HG03066 (cell line): Measurements from ENCODE around the gene AK2.
"Not testable (repeated sequence)": the region's sequence is repeated elsewhere in the genome, so short reads cannot be mapped to it uniquely, and the experiment has no call there.

Source experiments
- ATAC-seq: cut with Tn5 transposase; IDR thresholded peaks from one replicate; pipeline ENCODE4 v1.9.1; 2021; ENCODE audit warnings: low read depth; ENCODE audit not compliant: unreplicated experiment

The AK2 gene

DNA sequence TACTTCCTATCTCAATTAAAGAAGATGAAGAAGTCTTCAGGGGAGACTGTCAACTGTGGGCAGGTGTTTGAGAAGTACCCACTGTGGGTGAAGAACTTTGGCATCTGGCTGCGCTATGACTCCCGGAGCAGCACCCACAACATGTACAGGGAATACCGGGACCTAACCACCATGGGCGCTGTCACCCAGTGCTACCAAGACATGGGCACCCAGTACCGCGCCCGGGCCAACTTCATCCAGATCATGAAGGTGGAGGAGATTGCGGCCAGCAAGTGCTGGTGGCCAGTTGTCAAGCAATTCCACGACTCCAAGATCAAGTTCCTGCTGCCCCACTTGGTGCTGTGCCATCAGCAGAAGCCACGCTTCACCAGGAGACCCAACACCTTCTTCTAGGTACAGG is 56.6 kb downstream of the AK2 start:
- no peak for ATAC-seq

- ATAC-seq: no peak
These were observed 57.8 kb downstream of the AK2 start for GRCh38 chr1:32978854-32979253.

- no peak for ATAC-seq
These were observed 59.1 kb downstream of the AK2 start for GRCh38 chr1:32977546-32978087.

DNA sequence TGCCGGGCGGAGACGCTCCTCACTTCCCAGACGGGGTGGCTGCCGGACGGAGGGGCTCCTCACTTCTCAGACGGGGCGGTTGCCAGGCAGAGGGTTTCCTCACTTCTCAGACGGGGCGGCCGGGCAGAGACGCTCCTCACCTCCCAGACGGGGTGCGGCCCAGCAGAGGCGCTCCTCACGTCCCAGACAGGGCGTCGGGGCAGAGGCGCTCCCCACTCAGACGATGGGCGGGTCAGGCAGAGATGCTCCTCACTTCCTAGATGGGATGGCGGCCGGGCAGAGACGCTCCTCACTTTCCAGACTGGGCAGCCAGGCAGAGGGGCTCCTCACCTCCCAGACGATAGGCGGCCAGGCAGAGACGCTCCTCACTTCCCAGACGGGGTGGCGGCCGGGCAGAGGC is 61.6 kb downstream of the AK2 start:
- not testable (repeated sequence) for ATAC-seq

GRCh38 chr1:32973458-32973857 is 63.2 kb downstream of the AK2 start:
- ATAC-seq: not testable (repeated sequence)

DNA sequence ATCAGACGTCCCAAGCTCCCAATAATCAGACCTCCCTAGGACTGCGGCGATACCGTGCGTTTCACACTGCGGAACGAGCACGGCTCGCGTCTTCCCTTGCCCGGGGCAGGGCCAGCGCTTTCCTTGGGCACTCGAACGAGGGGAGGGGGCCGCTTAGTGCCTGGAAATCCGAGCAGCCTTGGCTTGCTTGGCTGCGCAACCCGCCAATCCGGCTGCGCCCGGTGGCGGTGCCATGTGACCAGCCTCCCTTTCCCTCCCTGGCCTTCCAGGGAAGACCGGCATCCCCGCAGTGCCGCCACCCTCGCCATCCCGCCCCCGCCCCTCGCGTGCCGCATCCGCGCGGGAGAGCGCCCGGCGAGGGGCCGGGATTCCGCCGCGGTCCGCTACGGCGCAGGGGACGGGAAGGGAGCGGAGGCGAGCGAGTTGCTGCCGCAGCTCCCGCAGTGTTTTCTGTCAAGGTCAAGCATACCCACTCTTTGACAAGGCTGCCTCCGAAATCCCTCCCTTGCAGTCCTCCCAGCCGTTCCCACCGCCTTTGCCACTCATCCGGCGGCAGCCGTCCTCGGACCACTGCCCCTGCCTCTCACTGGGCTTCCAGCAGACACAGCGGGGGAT is 63.8 kb downstream of the AK2 start:
- ATAC-seq: no peak

DNA sequence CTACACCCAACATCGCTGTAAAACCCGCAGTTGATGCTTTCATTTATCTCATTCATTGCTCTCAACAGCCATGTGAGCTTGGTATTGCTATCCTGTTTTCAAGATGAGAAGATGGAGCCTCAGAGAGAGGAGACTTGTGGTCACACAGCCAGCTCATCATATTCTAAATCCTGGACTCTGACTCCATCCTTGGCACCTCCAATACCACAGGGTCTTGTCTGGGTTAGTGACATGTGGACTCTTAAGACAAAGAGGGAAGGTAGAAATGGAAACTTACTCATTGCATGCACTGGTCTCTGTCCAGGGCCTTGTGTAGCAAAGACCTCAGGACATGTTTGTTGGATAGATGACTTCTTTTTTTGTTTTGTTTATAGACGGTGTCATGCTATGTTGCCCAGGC is 65.1 kb downstream of the AK2 start:
- ATAC-seq: no peak

DNA sequence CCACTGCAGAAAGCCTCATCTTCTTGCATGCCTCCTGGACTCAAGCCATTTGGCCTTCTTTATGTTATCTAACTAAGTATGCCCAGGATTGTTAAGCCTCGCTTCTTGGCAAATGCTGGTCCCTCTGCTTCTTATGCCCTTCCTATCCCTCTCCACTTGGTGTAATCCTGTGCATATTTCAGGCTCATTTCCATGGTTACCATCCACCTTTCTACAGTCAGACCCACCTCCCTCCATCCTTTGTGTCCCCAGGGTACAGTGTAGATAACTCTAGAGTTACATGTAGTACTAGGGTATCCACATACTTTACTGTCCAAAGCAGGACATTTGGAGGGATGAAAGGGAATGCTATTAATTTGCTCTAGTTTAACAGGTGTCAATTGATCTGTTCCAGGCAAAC is 65.5 kb downstream of the AK2 start:
- no peak for ATAC-seq

DNA sequence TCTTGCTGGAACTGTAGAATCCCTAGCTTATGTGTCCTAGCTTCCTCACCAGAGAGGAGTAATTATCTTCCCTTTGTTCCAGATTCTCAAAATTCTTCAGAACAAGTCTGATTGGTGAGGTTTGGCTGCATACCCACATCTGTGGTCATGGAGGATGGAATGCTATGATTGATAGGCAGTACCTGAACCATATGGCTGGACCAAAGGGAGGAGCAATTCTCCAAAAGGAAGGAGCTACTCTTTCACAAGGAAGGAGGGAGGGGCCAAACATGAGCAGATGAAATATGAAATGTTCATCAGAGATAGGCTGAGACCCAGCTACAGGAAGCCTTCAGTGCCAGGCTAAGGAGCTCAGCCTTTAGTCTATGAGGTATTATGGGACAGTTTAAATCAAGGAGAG is 67.1 kb downstream of the AK2 start:
- no peak for ATAC-seq

DNA sequence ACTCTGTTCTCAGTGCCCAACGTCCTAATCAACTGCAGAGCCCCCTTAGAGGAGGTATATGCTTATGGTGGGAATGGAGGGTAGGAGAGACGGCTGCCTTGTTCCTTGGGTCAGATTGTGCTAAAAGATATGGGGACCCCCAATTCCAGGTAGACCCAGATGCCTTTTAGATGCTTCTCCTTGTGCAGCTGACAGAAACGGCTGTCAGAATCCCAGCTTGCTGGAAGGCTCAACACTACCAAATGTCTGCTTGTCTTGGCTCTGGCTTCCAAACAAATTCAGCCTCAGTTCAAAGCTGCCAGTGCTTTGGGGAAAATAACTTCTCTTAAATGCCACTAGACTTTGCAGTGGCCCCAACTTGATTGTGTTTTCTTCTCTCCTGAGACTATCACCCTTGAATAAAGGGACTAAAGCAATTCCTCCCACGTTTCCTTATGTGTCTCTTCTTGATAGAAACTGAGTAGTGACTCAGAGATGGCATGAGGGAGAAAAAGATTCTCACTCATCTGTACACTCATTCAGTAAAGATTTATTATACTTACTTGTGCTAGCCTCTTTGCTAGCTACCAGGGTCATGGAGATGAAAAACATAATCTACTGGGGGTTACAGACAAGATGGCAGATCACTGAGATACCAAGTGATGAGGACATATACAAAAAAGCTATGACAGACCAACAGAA is 68.7 kb downstream of the AK2 start:
- ATAC-seq: no peak

- ATAC-seq: no peak
These were observed 69.8 kb downstream of the AK2 start for GRCh38 chr1:32966900-32967299.

DNA sequence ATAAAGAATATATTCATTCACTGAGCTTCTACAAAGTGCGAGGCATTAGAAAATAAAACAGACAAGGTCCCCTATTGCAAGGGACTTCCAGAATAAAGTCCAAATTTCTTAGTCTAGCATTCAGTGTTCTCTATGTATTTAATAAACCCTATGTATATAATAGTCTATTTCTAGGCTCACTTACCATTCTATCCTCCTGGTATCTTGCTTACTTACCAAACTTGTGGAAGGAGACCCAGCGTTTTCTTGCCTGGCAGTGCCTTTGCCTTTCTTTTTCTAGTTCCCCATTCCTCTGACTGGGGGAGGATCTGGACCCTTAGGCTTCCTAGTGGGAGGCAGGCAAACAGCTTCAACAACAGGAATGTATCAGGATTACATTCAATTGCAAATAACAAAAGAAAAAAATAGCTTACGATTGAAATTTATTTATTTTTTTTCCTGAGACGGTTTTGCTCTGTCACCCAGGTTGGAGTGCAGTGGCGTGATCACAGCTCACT is 71.4 kb downstream of the AK2 start:
- ATAC-seq: no peak

DNA sequence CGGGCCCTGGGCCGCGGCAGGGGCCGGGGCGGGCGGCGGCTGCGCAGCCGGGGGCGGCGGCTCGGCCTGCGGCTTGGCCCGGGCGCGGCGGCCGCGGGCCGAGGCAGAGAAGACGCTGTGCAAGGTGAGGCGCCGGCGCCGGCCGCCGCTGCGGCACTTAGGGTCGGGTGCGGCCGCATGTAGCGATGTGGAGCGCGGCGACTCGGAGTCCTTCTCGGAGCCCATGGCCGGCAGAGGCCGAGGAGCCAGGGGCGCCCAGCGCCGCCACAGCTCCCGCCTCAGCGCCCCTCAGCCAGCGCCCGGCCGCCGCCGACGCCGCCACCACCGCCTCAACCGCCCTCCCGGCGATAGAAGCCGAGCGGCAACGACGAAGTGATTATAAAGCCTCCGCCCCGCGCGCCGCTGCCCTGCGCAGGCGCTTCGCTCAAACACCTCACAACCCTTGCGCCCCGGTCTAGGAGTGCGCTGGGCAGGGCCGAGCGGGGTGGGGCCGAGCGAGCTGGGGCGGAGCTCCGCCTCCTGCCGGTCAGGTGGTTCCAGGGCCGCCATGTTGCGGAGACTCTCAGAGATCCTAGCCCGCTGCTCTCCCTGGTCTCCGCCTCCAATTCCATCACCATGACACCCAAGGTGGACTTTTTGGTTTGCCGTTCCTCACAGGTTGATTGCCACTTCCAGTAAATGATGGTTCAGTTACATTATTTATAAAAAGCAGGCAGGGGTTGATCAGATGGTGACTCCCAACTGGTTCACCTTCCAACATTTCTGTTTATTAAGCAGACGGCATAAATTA is 72.0 kb downstream of the AK2 start, which contains the start of gene RNF19B:
Gene RNF19B, minus strand, starts transcription at position 349 of the 790 bp plus-strand sequence. Its CDS starts 124 bp downstream, at position 225.
- peak; percentile 73 for ATAC-seq

GRCh38 chr1:32963746-32964460 is 72.8 kb downstream of the AK2 start:
- peak; percentile 14 for ATAC-seq

GRCh38 chr1:32962248-32962896 is 74.3 kb downstream of the AK2 start:
- peak; percentile 33 for ATAC-seq

- no peak for ATAC-seq
These were observed 75.8 kb downstream of the AK2 start for GRCh38 chr1:32960819-32961355.

- no peak for ATAC-seq
These were observed 76.3 kb downstream of the AK2 start for GRCh38 chr1:32960342-32960741.

- no peak for ATAC-seq
These were observed 77.9 kb downstream of the AK2 start for GRCh38 chr1:32958827-32959226.
